PC-3 (cell line): ENCODE measurements around the gene ILK. TPM values are rescaled to one million over a fixed set of nuclear protein-coding genes. Genes with fewer than 3 reads are reported as not detected.

Experiments used
- ATAC-seq: fragments of 200-7000 bp; cut with Tn5 transposase; 2 replicates; pipeline ENCODE4 v1.9.1; 2020; ENCODE audit warnings: mild to moderate bottlenecking, moderate library complexity
- BruUV-seq: library from RNA; stranded (reverse); fragments of 400-500 nt; replicated peaks from 2 replicates; lab custom pipeline; 2021; lab: Mats Ljungman, UMichigan
- CTCF ChIA-PET: fragments of 300-600 bp; sonication (Branson Sonifier 250); formaldehyde crosslinking; loops from one replicate; lab custom pipeline; 2022; ENCODE audit warnings: antibody characterized with exemption; lab: Charles Lee
- POLR2A ChIA-PET: fragments of 300-600 bp; sonication (Branson Sonifier 250); formaldehyde crosslinking; loops from one replicate; lab custom pipeline; 2022; ENCODE audit warnings: antibody characterized with exemption; ENCODE audit not compliant: unreplicated experiment; lab: Charles Lee
- DNase-seq: peaks from one replicate; pipeline ENCODE4 v3.0.0-alpha.2; 2015
- H2AFZ ChIP-seq: fragments of 300-600 bp; sonication (generic); 2 replicates; pipeline ENCODE4 v1.6.0; 2016; ENCODE audit warnings: antibody characterized with exemption, low read length
- H3F3A ChIP-seq: fragments of 300-600 bp; sonication (generic); one replicate; pipeline ENCODE4 v1.6.0; 2017; ENCODE audit warnings: antibody characterized with exemption, low read length, control low read depth, mild to moderate bottlenecking; ENCODE audit not compliant: unreplicated experiment
- H3K27ac ChIP-seq: fragments of 300-600 bp; sonication (generic); 2 replicates; pipeline ENCODE4 v1.5.1; 2016; ENCODE audit warnings: mild to moderate bottlenecking, low read length
- H3K27me3 ChIP-seq: fragments of 300-600 bp; sonication (generic); 2 replicates; pipeline ENCODE4 v1.6.1; 2016; ENCODE audit warnings: low read length, mixed read lengths
- H3K36me3 ChIP-seq: fragments of 300-600 bp; sonication (generic); 2 replicates; pipeline ENCODE4 v1.6.1; 2016; ENCODE audit warnings: low read depth, mixed run types, low read length, mixed read lengths
- H3K4me1 ChIP-seq: fragments of 300-600 bp; sonication (generic); 2 replicates; pipeline ENCODE4 v1.5.1; 2016; ENCODE audit warnings: low read length; ENCODE audit not compliant: insufficient read depth
- H3K4me2 ChIP-seq: fragments of 300-600 bp; sonication (generic); 2 replicates; pipeline ENCODE4 v1.6.0; 2016; ENCODE audit warnings: low read length
- H3K4me3 ChIP-seq: fragments of 300-600 bp; sonication (generic); 2 replicates; pipeline ENCODE4 v1.5.1; 2016; ENCODE audit warnings: mild to moderate bottlenecking, low read length, mixed read lengths
- H3K79me2 ChIP-seq: fragments of 300-600 bp; sonication (generic); 2 replicates; pipeline ENCODE4 v1.6.1; 2017; ENCODE audit warnings: low read length, mixed read lengths
- H3K9ac ChIP-seq: fragments of 300-600 bp; sonication (generic); 2 replicates; pipeline ENCODE4 v1.6.0; 2016; ENCODE audit warnings: mild to moderate bottlenecking, low read length
- H3K9me2 ChIP-seq: fragments of 300-600 bp; sonication (generic); replicated peaks from 2 replicates; pipeline ENCODE4 v1.6.1; 2016; ENCODE audit warnings: mixed run types, low read length, mixed read lengths
- H3K9me3 ChIP-seq: fragments of 300-600 bp; sonication (generic); 2 replicates; pipeline ENCODE4 v1.6.1; 2016; ENCODE audit warnings: low read length, mixed read lengths
- H4K20me1 ChIP-seq: fragments of 300-600 bp; sonication (generic); 2 replicates; pipeline ENCODE4 v1.6.1; 2016; ENCODE audit warnings: low read length, mixed read lengths
- CTCF ChIP-seq: fragments of 300-600 bp; sonication (generic); conservative IDR thresholded peaks from 2 replicates; pipeline ENCODE4 v1.5.1; 2017; ENCODE audit warnings: antibody characterized with exemption, low read depth, mild to moderate bottlenecking, low read length
- EZH2 ChIP-seq: fragments of 300-600 bp; sonication (generic); IDR thresholded peaks from one replicate; pipeline ENCODE4 v1.6.1; 2017; ENCODE audit warnings: antibody characterized with exemption, mild to moderate bottlenecking, low read length; ENCODE audit not compliant: unreplicated experiment
- EZH2phosphoT487 ChIP-seq: fragments of 300-600 bp; sonication (generic); IDR thresholded peaks from 2 replicates; pipeline ENCODE4 v1.6.1; 2018; ENCODE audit warnings: mild to moderate bottlenecking, antibody characterized with exemption, low read length, borderline replicate concordance
- intact Hi-C: fragments of 100-400 bp; cut with micrococcal nuclease; formaldehyde crosslinking; loops from 2 replicates; pipeline ENCODE4 v1.9.0; 2023
- total RNA-seq: library from RNA; depleted of rRNA; stranded (reverse); fragments of >200 nt; gene quantifications from 2 replicates; pipeline ENCODE4 v1.2.3, GENCODE V29; 2014; rRNA removed

Gene ILK
- total RNA-seq, 1 experiment from 2014 or later = 73.9 TPM

GRCh38 chr11:6657346-6657745 lies 53.8 kb downstream of the ILK start:
- H2AFZ ChIP-seq = no peak overlapping the region
- TF ChIP-seq EZH2 (no peak), CTCF (no peak), EZH2phosphoT487 (no peak)
- H3K9ac ChIP-seq = no peak overlapping the region
- H3F3A ChIP-seq = no peaks in the 10 kb centered on the region
- intact Hi-C loops = no loop called here
- no peaks in the 10 kb centered on the region for H3K79me2 ChIP-seq
- BruUV-seq = no TSS peak
- no peak for DNase-seq
- no peak overlapping the region for H3K4me2 ChIP-seq
- no peaks in the 10 kb centered on the region for H4K20me1 ChIP-seq
- no peak overlapping the region for H3K27ac ChIP-seq
- CTCF ChIA-PET = no interaction called here
- no peak for ATAC-seq
- H3K4me3 ChIP-seq = no peak overlapping the region
- H3K9me2 ChIP-seq = no peaks in the 10 kb centered on the region
- POLR2A ChIA-PET = no interaction called here
- peaks cover 37% of the 10 kb centered on the region for H3K27me3 ChIP-seq
- H3K4me1 ChIP-seq = no peaks in the 10 kb centered on the region
- no peaks in the 10 kb centered on the region for H3K9me3 ChIP-seq
- no peaks in the 10 kb centered on the region for H3K36me3 ChIP-seq

- Histone ChIP-seq H3K9me2 (no peaks in the 10 kb centered on the region), H3K4me1 (no peaks in the 10 kb centered on the region), H3K4me3 (no peak overlapping the region), H3F3A (no peaks in the 10 kb centered on the region), H4K20me1 (no peaks in the 10 kb centered on the region), H3K9ac (no peak overlapping the region), H3K9me3 (no peaks in the 10 kb centered on the region), H2AFZ (no peak overlapping the region), H3K4me2 (no peak overlapping the region), H3K36me3 (no peaks in the 10 kb centered on the region), H3K79me2 (no peaks in the 10 kb centered on the region), H3K27ac (no peak overlapping the region), H3K27me3 (peaks cover 27% of the 10 kb centered on the region)
- ATAC-seq (no peak), DNase-seq (no peak)
- intact Hi-C loops = no loop called here
- TF ChIP-seq EZH2 (no peak), EZH2phosphoT487 (no peak), CTCF (no peak)
- POLR2A ChIA-PET = no interaction called here
- no TSS peak for BruUV-seq
- CTCF ChIA-PET = no interaction called here
Measured at GRCh38 chr11:6658647-6659046, 55.1 kb downstream of the ILK start.

Other genes with a start within 250 kb of the ILK start
- gene SMPD1, start 213.3 kb upstream of the ILK start, total RNA-seq = 12.1 and 12.9 TPM in 2 replicates
- gene APBB1, start 184.7 kb upstream of the ILK start, total RNA-seq = 17.5 and 24.7 TPM in 2 replicates
- 1.6 TPM in 1 of 2 replicates, not detected in the other for gene HPX, start 162.8 kb upstream of the ILK start, total RNA-seq
- 20.3 and 24.7 TPM in 2 replicates for gene TRIM3, start 129.8 kb upstream of the ILK start, total RNA-seq
- gene ARFIP2, start 122.4 kb upstream of the ILK start, total RNA-seq = 57.2 and 65.2 TPM in 2 replicates
- gene TIMM10B, start 122.3 kb upstream of the ILK start, total RNA-seq = 25.5 and 26.4 TPM in 2 replicates
- 9.3 and 14.5 TPM in 2 replicates for gene DNHD1, start 106.5 kb upstream of the ILK start, total RNA-seq
- gene RRP8, start 158 bp upstream of the ILK start, total RNA-seq = 15.1 and 16.9 TPM in 2 replicates
- gene TAF10, start 8.4 kb downstream of the ILK start, total RNA-seq = 102 and 128 TPM in 2 replicates
- gene TPP1, start 15.6 kb downstream of the ILK start, total RNA-seq = 21.6 and 48.3 TPM in 2 replicates
- gene DCHS1, start 52.0 kb downstream of the ILK start, total RNA-seq = under 0.01 TPM in 1 of 2 replicates, not detected in the other
- 72.5 and 78.1 TPM in 2 replicates for gene MRPL17, start 79.6 kb downstream of the ILK start, total RNA-seq
- 0.15 TPM in 1 of 2 replicates, not detected in the other for gene OR2AG2, start 168.2 kb downstream of the ILK start, total RNA-seq
- gene OR2AG1, start 179.2 kb downstream of the ILK start, total RNA-seq = not detected in 2 replicates
- gene OR6A2, start 195.9 kb downstream of the ILK start, total RNA-seq = 0.06 and 0.07 TPM in 2 replicates
- not detected in 2 replicates for gene OR10A5, start 241.9 kb downstream of the ILK start, total RNA-seq